ENCODE results near the gene KCNQ1.

The KCNQ1 gene

GRCh38 chr11:2590131-2590964 lies 145.5 kb downstream of the KCNQ1 start:
- no peak for TF ChIP-seq CTCF (IDR thresholded peaks at IDR 0.05; ENCODE audit: insufficient read depth, low read depth, low read length, missing control alignments)
- DNase-seq (ENCODE audit: low read depth) = no peak
- H3K4me3 ChIP-seq (ENCODE audit: low read length) = no peak overlapping the region

- no peak for TF ChIP-seq CTCF (IDR thresholded peaks at IDR 0.05; ENCODE audit: insufficient read depth, low read depth, low read length, missing control alignments)
- H3K4me3 ChIP-seq (ENCODE audit: low read length) = no peak overlapping the region
- no peak for DNase-seq (ENCODE audit: low read depth)
Measured at GRCh38 chr11:2590965-2591754, 146.4 kb downstream of the KCNQ1 start.

- no peak for DNase-seq (ENCODE audit: low read depth)
- no peak for TF ChIP-seq CTCF (IDR thresholded peaks at IDR 0.05; ENCODE audit: insufficient read depth, low read depth, low read length, missing control alignments)
- H3K4me3 ChIP-seq (ENCODE audit: low read length) = no peak overlapping the region
Measured at GRCh38 chr11:2591805-2592204, 147.0 kb downstream of the KCNQ1 start.

GRCh38 chr11:2592559-2593392 lies 148.0 kb downstream of the KCNQ1 start:
- DNase-seq (ENCODE audit: low read depth) = no peak
- H3K4me3 ChIP-seq (ENCODE audit: low read length) = no peak overlapping the region
- no peak for TF ChIP-seq CTCF (IDR thresholded peaks at IDR 0.05; ENCODE audit: insufficient read depth, low read depth, low read length, missing control alignments)

GRCh38 chr11:2593393-2593950 lies 148.7 kb downstream of the KCNQ1 start:
- TF ChIP-seq CTCF (IDR thresholded peaks at IDR 0.05; ENCODE audit: insufficient read depth, low read depth, low read length, missing control alignments) = no peak
- no peak for DNase-seq (ENCODE audit: low read depth)
- H3K4me3 ChIP-seq (ENCODE audit: low read length) = no peak overlapping the region

- no peak for TF ChIP-seq CTCF (IDR thresholded peaks at IDR 0.05; ENCODE audit: insufficient read depth, low read depth, low read length, missing control alignments)
- no peak overlapping the region for H3K4me3 ChIP-seq (ENCODE audit: low read length)
- no peak for DNase-seq (ENCODE audit: low read depth)
Measured at GRCh38 chr11:2594267-2594666, 149.5 kb downstream of the KCNQ1 start.

Data from epithelial cell of esophagus (primary cell).